Measurements from ENCODE around the gene HRH4. TPM values are rescaled to one million over a fixed set of nuclear protein-coding genes. Genes with fewer than 3 reads are reported as not detected.
A peak's percentile ranks its signal among the peaks of the same experiment; 100 is the strongest.

Gene HRH4
- total RNA-seq, 1 experiment from 2014 or later: not detected

GRCh38 chr18:24427484-24427883 lies 33.0 kb upstream of the HRH4 start:
- H3K4me2 ChIP-seq (ENCODE audit: insufficient read depth, insufficient read length, low read length): peak overlapping the region; percentile 97
- no peak overlapping the region for H2BK5ac ChIP-seq (ENCODE audit: insufficient read length, low read length)
- peak overlapping the region; percentile 86 for H3K9ac ChIP-seq (ENCODE audit: extremely low read depth, insufficient read length, low read length)
- Mint-ChIP-seq H3K27me3 (ENCODE audit: low read depth) (peaks cover 4% of the 10 kb centered on the region; the same call in 1 of the 2 replicates), H3K27ac (peak overlapping the region; percentile 94 to 98 (median 97); a peak in 6 of 7 replicates), H3K4me3 (peak overlapping the region; percentile 87 to 89), H3K4me1 (peaks cover 22 to 23% of the 10 kb centered on the region in 2 experiments), H3K9me3 (no peaks in the 10 kb centered on the region), H3K36me3 (ENCODE audit: insufficient read depth in 1 of 3, low read depth in 3 of 3) (peaks cover 11 to 29% (median 17%) of the 10 kb centered on the region in 3 experiments; a peak in 6 of 7 replicates)
- no peak overlapping the region for H2AK5ac ChIP-seq (ENCODE audit: insufficient read length, low read length)
- no peaks in the 10 kb centered on the region for H3K79me1 ChIP-seq (ENCODE audit: insufficient read depth, low read depth, low read length, poor library complexity, severe bottlenecking)
- no peak overlapping the region for H4K91ac ChIP-seq (ENCODE audit: insufficient read length, low read depth, low read length)
- H3K27me3 ChIP-seq (ENCODE audit: insufficient read depth, low read length): no peaks in the 10 kb centered on the region
- H3K9me3 ChIP-seq (ENCODE audit: control insufficient read depth, low read depth, low read length): no peaks in the 10 kb centered on the region
- DNase-seq: no peak
- peaks cover 16% of the 10 kb centered on the region for H3K23me2 ChIP-seq (ENCODE audit: insufficient read length, low read depth, low read length, poor library complexity, severe bottlenecking)
- H2AFZ ChIP-seq (ENCODE audit: low read length): no peak overlapping the region
- H3K18ac ChIP-seq (ENCODE audit: insufficient read length, low read depth, low read length): no peak overlapping the region
- H3K79me2 ChIP-seq (ENCODE audit: insufficient read depth, low read length): peaks cover 3% of the 10 kb centered on the region; the same call in 1 of the 2 replicates
- no peak overlapping the region for H2BK120ac ChIP-seq (ENCODE audit: low read depth, low read length, poor library complexity, severe bottlenecking)
- H4K5ac ChIP-seq (ENCODE audit: insufficient read length, low read depth, low read length): no peak overlapping the region
- H3K23ac ChIP-seq (ENCODE audit: insufficient read length, low read depth, low read length): no peak overlapping the region
- TF ChIP-seq CTCF (conservative IDR thresholded peaks at IDR 0.05): no peak
- H2BK12ac ChIP-seq (ENCODE audit: insufficient read length, low read depth, low read length): no peak overlapping the region
- no peaks in the 10 kb centered on the region for H3K4me1 ChIP-seq (ENCODE audit: insufficient read depth, low read length)
- no peak overlapping the region for H3K27ac ChIP-seq (ENCODE audit: insufficient read length, low read depth, low read length)
- WGBS (ENCODE audit: extremely low coverage, insufficient read length, low lambda C conversion rate): no CpG with 5 or more reads among the region's 3 CpGs
- H4K20me1 ChIP-seq (ENCODE audit: control insufficient read depth, insufficient read depth, insufficient read length): no peaks in the 10 kb centered on the region
- no peak overlapping the region for H3K4ac ChIP-seq (ENCODE audit: low read depth, low read length)
- H2BK20ac ChIP-seq (ENCODE audit: low read depth, low read length, poor library complexity, severe bottlenecking): no peak overlapping the region
- no peak overlapping the region for H3K56ac ChIP-seq (ENCODE audit: insufficient read length, low read depth, low read length)
- no peak overlapping the region for H3K14ac ChIP-seq (ENCODE audit: insufficient read depth, low read length)
- H2BK15ac ChIP-seq (ENCODE audit: low read depth, low read length): no peak overlapping the region
- H3T11ph ChIP-seq (ENCODE audit: low read length): no peak overlapping the region
- no peak overlapping the region for H4K8ac ChIP-seq (replicated peaks; ENCODE audit: insufficient read length, low read depth, low read length)

Data from H9 (cell line).